Ovary (tissue), 3 donors: ENCODE results near the gene PPP2R5D.

Experiments
- EP300 ChIP-seq: sonication (generic); formaldehyde crosslinking; IDR thresholded peaks from one replicate; pipeline ENCODE4 v1.6.1; 2017; ENCODE audit warnings: antibody characterized with exemption
- TF ChIP-seq, protein P1 (sequence below), 3 donors: fragments of 450-650 bp in 2 of 3; fragments of 200-600 bp in 1 of 3; IDR thresholded peaks; one replicate each; pipeline versions ENCODE4 v1.5.1 to v1.8.0; 2016 to 2022; ENCODE audit warnings: antibody characterized with exemption in 3 of 3, mild to moderate bottlenecking in 1 of 3
- donor health status: DM: no; HTN: no; CAD: no.

DNA sequence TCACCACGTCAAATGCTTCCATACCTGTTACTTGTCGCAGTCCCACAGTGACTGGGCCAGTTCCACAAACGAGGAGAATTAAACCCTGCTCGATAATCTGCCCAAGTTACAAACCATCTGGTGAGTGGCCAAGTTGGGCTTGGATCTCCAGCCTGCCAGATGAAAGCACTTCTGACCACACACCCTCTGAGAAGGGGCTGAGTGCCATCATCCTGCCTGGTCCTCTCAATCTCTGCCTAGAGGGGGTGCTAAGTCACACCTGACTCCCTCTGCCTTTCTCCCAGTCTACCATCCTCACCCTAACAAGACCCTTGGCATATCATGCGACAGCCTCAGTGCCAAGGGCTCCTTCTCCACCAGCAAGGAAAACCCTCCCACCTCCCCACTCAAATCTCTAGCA is 52.8 kb downstream of the PPP2R5D start:
- no peak for TF ChIP-seq EP300
- TF ChIP-seq, protein P1, sequence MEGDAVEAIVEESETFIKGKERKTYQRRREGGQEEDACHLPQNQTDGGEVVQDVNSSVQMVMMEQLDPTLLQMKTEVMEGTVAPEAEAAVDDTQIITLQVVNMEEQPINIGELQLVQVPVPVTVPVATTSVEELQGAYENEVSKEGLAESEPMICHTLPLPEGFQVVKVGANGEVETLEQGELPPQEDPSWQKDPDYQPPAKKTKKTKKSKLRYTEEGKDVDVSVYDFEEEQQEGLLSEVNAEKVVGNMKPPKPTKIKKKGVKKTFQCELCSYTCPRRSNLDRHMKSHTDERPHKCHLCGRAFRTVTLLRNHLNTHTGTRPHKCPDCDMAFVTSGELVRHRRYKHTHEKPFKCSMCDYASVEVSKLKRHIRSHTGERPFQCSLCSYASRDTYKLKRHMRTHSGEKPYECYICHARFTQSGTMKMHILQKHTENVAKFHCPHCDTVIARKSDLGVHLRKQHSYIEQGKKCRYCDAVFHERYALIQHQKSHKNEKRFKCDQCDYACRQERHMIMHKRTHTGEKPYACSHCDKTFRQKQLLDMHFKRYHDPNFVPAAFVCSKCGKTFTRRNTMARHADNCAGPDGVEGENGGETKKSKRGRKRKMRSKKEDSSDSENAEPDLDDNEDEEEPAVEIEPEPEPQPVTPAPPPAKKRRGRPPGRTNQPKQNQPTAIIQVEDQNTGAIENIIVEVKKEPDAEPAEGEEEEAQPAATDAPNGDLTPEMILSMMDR (IDR thresholded peaks at IDR 0.05), result no peak
